Skeletal muscle tissue (tissue), 4 donors: ENCODE measurements around the gene NCOA5. TPM values are rescaled to one million over a fixed set of nuclear protein-coding genes. Genes with fewer than 3 reads are reported as not detected.

Experiments
- H3K27ac ChIP-seq: one replicate; pipeline ENCODE4 v1.7.0; 2013; ENCODE audit warnings: mild to moderate bottlenecking, low read depth, low read length, inconsistent platforms
- H3K27me3 ChIP-seq, 3 donors: one replicate each; pipeline ENCODE4 v1.7.0; 2013; ENCODE audit warnings: low read length in 3 of 3; ENCODE audit not compliant: control insufficient read depth in 3 of 3, insufficient read depth in 3 of 3
- H3K36me3 ChIP-seq, 3 donors: one replicate each; pipeline ENCODE4 v1.7.0; 2013; ENCODE audit warnings: low read length in 3 of 3; ENCODE audit not compliant: control insufficient read depth in 3 of 3, insufficient read depth in 3 of 3
- H3K4me1 ChIP-seq, 3 donors: one replicate each; pipeline ENCODE4 v1.7.0; 2013; ENCODE audit warnings: low read length in 3 of 3, mild to moderate bottlenecking in 3 of 3; ENCODE audit not compliant: control insufficient read depth in 3 of 3, insufficient read depth in 3 of 3
- H3K4me3 ChIP-seq, 3 donors: one replicate each; pipeline ENCODE4 v1.7.0; 2013; ENCODE audit warnings: low read length in 3 of 3
- H3K9ac ChIP-seq, 3 donors: one replicate each; pipeline ENCODE4 v1.7.0; 2013; ENCODE audit warnings: low read length in 3 of 3, mild to moderate bottlenecking in 3 of 3, moderate library complexity in 2 of 3, low read depth in 1 of 3
- H3K9me3 ChIP-seq, 3 donors: one replicate each; pipeline ENCODE4 v1.7.0; 2013; ENCODE audit warnings: low read length in 3 of 3; ENCODE audit not compliant: control insufficient read depth in 3 of 3
- total RNA-seq: library from RNA; depleted of rRNA; stranded (reverse); fragments of >200 nt; gene quantifications from one replicate; pipeline ENCODE4 v1.2.3, GENCODE V29; 2014
- donor health status: Osteomylitis.

Gene NCOA5
- total RNA-seq, 1 donor from 2014 or later = 10.4 TPM

DNA sequence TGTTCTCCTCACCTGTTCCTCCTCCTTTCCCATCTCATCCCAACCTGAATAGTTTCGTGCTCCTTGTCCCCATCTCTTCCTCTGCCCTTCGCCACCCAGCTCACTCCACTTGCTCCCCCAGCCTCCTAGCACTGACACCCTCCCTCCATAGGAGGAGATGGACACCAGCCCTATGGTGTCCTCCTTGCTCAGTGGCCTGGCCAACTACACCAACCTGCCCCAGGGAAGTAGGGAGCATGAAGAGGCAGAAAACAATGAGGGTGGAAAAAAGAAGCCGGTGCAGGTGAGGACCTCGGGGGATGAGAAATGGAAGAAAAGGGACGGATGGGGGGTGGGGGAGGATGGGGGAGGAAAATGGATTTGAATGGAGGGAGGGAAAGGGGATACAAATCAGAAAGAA is 54.5 kb downstream of the NCOA5 start:
- Histone ChIP-seq H3K4me3 (no peak overlapping the region), H3K9me3 (no peaks in the 10 kb centered on the region), H3K27ac (no peak overlapping the region), H3K4me1 (no peaks in the 10 kb centered on the region), H3K27me3 (peaks cover 45 to 54% (median 51%) of the 10 kb centered on the region in 3 donors), H3K9ac (no peak overlapping the region), H3K36me3 (no peaks in the 10 kb centered on the region)

DNA sequence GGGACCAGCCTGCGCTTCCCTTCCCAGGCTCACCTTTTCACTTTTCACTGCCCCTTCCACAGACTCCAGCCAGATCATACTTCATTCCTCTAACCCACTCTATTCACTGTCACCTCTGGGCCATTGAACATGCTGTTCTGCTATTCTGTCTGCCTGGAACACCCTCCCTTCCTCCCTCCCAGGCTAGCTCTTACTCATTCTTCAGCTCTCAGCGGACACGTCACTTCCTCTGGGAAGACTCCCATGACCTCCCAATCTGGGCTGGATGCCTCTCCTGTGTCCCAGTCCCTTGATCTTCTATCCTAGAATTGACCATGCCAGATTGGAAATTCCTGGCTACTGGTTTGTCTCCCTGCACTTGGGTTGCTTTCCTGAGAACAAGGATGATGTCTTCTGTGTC is 55.7 kb downstream of the NCOA5 start:
- no peak overlapping the region for H3K4me3 ChIP-seq
- H3K9ac ChIP-seq = no peak overlapping the region
- H3K9me3 ChIP-seq = no peaks in the 10 kb centered on the region
- no peak overlapping the region for H3K27ac ChIP-seq
- no peaks in the 10 kb centered on the region for H3K4me1 ChIP-seq
- peaks cover 55 to 63% (median 62%) of the 10 kb centered on the region in 3 donors for H3K27me3 ChIP-seq
- H3K36me3 ChIP-seq = no peaks in the 10 kb centered on the region

DNA sequence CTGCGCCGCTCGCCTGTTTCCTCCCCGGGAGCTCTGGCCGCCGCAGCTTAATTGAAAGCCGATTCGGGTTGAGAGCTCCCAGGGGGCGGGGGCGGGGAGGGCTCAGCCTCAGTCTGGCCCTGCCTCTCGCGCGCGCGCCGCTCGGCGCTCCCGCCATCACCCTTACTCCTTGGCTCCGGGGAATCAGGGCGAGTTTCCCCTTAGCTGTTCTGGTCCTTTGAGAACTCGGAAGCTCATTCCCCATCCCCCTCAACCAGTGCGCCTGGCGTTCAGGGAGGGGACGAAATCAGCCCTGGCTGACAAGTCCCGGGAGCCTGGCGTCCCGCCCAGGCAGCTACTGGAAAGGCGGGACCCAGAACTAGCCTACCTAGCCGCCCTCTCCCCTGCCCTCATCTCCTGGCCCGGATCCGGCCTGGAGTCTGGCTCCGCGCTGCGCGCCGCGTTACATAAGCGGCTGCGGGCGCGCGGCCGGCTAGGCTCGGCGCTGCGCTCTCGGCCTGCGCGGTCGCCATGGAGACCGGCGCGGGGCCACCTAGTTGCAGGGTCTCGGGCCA is 58.0 kb downstream of the NCOA5 start:
- Histone ChIP-seq H3K36me3 (no peaks in the 10 kb centered on the region), H3K27ac (no peak overlapping the region), H3K4me1 (no peaks in the 10 kb centered on the region), H3K9ac (no peak overlapping the region), H3K4me3 (no peak overlapping the region), H3K27me3 (peaks cover 70 to 77% (median 75%) of the 10 kb centered on the region in 3 donors), H3K9me3 (no peaks in the 10 kb centered on the region)

DNA sequence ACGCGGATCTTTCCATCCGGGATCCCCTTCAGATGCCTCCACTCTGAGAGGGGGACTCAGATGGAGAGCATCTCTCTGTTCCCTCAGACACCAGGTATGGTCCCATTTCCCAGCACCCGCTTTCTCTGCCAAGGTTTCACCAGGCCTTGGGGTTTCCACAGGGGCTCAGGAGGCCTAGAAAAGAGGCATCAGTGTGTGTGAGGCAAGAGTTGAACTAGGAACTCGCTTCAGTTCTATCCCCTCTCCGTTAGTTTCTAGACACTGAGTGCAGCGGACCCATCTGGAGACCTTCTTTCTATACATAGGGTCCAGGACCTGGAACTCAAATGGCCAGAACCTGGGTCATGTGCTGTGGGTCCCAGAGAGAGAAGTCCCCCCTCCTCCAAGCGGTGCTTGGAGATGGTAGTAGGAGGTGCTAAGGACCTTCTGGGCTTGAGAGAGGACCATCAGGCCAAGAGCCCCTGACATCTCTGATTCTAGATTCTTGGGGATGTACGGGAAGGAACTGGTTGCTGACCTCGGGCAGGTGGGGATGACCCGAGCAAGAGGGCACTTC is 58.7 kb downstream of the NCOA5 start:
- Histone ChIP-seq H3K27ac (no peak overlapping the region), H3K27me3 (peaks cover 76 to 82% (median 81%) of the 10 kb centered on the region in 3 donors), H3K9ac (no peak overlapping the region)

DNA sequence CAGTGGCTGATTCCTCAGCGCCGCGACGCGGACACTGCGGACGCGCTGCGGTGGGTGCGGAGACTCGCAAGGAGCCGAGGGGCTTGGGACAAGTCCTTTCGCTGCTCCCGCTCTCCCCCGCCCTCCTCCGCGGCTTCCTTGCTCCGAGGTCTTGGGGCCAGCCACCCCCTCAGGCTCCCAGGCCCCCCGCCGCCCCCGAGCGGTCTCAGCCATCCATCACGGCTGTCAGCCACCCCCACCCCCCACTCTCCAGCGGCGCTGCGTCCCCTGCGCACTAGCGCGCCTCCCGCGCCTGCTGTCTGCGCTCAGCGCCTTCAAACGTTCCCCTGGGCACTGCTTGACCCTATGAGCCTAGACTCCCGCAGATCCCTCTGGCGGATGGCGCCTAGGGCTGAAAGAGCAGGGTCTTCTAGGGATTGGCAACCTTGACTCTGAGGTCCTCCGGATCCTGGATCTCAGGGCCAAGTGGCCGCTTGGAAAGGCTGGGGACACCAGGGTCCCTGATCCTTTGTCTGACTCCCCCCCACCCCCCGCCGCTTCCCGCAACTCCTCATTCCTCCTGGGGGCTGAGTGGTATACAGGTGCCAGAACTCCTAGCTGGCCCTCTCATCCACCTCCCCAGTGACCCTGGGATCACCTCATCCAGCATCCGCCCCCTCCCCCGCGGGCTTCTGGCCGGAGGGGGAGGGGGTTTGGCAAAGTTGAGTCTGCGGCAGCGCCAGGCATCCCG is 59.3 kb downstream of the NCOA5 start:
- Histone ChIP-seq H3K36me3 (no peaks in the 10 kb centered on the region), H3K4me3 (no peak overlapping the region), H3K9me3 (no peaks in the 10 kb centered on the region), H3K27me3 (peaks cover 81 to 87% (median 87%) of the 10 kb centered on the region in 3 donors), H3K4me1 (no peaks in the 10 kb centered on the region), H3K9ac (no peak overlapping the region), H3K27ac (no peak overlapping the region)

More for the DNA sequence above, 58.7 kb downstream of the NCOA5 start:
- Histone ChIP-seq H3K4me3 (no peak overlapping the region), H3K4me1 (no peaks in the 10 kb centered on the region), H3K36me3 (no peaks in the 10 kb centered on the region), H3K9me3 (no peaks in the 10 kb centered on the region)

DNA sequence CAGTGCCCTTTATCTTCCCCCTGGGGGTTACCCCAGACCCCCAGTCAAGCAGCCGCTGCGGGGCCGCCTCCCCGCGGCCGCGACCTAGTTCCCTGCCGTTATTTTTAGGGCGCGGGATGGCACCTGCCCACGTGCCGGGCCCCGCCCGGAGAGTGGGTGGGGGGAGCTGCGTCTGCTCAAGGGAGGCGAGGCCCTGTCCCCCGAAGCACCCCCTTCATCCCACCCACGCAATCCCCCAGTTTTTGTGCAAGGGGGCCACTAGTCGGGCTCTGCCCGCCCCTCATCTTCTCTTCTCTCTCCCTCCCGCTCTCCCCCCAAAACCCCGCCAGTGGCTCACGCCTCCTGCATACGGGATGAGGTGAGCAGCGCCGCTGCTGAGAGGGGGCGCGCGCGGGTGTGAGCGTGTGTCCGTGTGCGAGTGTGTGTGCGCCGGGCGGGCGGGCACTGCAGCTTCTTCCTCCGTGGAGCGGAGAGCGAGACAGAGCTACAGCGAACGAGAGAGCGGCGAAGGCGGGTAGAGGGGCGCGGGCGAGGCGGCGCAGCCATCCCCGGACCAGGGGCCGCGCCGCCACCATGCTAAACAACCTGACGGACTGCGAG is 60.9 kb downstream of the NCOA5 start, which contains the start of gene SLC12A5:
Gene SLC12A5, plus strand, starts transcription at position 444 of the 600 bp plus-strand sequence. Its CDS starts 130 bp downstream, at position 574.
- Histone ChIP-seq H3K4me1 (no peaks in the 10 kb centered on the region), H3K9ac (no peak within 1 kb of the TSS), H3K27ac (no peak within 1 kb of the TSS), H3K36me3 (no peaks in the 10 kb centered on the region), H3K4me3 (no peak within 1 kb of the TSS), H3K9me3 (no peaks in the 10 kb centered on the region), H3K27me3 (peaks cover 84 to 93% (median 85%) of the 10 kb centered on the region in 3 donors)

DNA sequence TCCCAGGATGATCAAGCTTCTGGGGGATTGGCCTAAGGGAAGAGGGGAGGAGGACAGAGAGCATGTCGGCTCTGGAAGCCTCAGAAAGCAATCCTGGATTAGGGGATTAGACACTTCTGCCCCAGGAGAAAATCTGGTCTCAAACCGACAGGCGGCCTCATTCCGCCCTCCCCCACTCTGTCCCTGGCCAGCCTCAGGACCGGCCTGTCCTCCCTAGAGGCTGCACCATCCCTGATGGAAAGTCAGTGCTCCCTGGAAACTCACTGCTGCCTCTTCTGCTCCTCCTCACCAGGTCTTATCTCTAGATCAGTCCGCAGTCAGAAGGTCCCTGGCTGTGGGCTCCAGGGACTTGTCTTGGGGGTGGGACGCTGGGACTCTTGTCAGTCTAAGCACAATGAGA is 61.7 kb downstream of the NCOA5 start:
- Histone ChIP-seq H3K27me3 (peaks cover 84 to 93% (median 85%) of the 10 kb centered on the region in 3 donors), H3K9me3 (no peaks in the 10 kb centered on the region)

DNA sequence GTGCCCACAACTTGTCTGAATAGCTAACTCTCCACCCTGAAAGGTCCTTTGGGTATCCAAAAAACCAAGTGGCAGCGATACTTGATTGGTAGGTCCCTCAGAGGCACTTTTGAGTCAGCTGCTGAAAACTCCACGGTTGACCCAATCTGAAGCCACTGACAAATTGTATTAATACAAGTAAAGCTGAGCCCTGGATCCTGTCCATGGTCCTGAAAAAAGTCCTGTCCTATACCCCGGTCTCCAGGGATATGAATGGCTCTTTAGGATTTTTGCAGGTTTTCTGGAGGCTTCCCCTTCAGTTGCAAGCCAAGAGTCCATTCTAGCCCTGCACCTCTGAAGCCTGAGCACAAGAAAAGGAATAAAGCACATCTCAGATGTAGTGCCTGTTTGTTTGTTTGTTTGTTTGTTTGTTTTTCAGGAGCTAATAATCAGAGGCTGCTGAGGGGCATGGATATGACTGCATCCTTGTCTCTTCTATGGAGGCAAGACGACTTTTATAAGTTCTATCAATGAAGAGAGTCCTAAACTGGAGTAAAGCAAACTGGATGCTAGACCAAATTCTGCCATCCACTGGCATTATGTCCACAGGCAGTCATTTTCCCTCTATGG is 62.4 kb downstream of the NCOA5 start:
- peaks cover 0 to 2% (median 0%) of the 10 kb centered on the region in 3 donors for H3K4me1 ChIP-seq
- no peaks in the 10 kb centered on the region for H3K9me3 ChIP-seq
- H3K9ac ChIP-seq = no peak overlapping the region
- no peaks in the 10 kb centered on the region for H3K36me3 ChIP-seq
- H3K4me3 ChIP-seq = no peak overlapping the region
- H3K27me3 ChIP-seq = peaks cover 83 to 89% (median 84%) of the 10 kb centered on the region in 3 donors
- H3K27ac ChIP-seq = no peak overlapping the region

More for the DNA sequence above, 61.7 kb downstream of the NCOA5 start:
- Histone ChIP-seq H3K27ac (no peak overlapping the region), H3K4me3 (no peak overlapping the region), H3K9ac (no peak overlapping the region), H3K4me1 (no peaks in the 10 kb centered on the region), H3K36me3 (no peaks in the 10 kb centered on the region)

DNA sequence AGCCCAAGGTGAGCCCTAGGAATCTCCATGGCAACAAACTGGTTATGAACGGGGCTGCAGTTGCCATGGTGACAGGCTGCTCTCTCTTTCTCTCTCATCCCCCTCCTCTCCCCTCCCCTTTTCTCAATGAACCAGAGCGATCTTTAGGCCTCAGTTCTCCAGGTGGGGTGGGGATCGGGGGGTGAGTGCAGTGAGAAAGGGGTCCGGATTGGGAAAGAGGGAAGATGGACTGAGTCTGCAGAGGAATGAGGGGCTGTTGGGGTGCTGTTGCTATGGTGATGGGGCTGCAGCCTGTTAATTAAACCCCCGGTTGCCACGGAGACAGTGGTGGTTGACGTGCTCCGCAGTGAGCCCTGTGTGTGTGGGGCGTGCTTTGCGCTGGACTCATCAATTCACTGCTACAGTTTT is 64.4 kb downstream of the NCOA5 start:
- no peak overlapping the region for H3K27ac ChIP-seq
- peaks cover 75 to 81% (median 79%) of the 10 kb centered on the region in 3 donors for H3K27me3 ChIP-seq
- H3K9ac ChIP-seq = no peak overlapping the region
- peaks cover 0 to 2% (median 0%) of the 10 kb centered on the region in 3 donors for H3K4me1 ChIP-seq
- no peaks in the 10 kb centered on the region for H3K9me3 ChIP-seq
- H3K4me3 ChIP-seq = no peak overlapping the region
- H3K36me3 ChIP-seq = no peaks in the 10 kb centered on the region
